K562 treated with DMSO at 1 percent for 4 hours (cell line): ENCODE results near the gene PRKAR2B. TPM values are rescaled to one million over a fixed set of nuclear protein-coding genes. Genes with fewer than 3 reads are reported as not detected.

Experiments
- total RNA-seq: library from RNA; unstranded; fragments of 300-600 nt; gene quantifications from 2 replicates; pipeline ENCODE4 v1.2.3, GENCODE V29; 2022; ENCODE audit not compliant: insufficient read depth

The PRKAR2B gene
- 52.4 and 53.8 TPM in 2 replicates for total RNA-seq

DNA sequence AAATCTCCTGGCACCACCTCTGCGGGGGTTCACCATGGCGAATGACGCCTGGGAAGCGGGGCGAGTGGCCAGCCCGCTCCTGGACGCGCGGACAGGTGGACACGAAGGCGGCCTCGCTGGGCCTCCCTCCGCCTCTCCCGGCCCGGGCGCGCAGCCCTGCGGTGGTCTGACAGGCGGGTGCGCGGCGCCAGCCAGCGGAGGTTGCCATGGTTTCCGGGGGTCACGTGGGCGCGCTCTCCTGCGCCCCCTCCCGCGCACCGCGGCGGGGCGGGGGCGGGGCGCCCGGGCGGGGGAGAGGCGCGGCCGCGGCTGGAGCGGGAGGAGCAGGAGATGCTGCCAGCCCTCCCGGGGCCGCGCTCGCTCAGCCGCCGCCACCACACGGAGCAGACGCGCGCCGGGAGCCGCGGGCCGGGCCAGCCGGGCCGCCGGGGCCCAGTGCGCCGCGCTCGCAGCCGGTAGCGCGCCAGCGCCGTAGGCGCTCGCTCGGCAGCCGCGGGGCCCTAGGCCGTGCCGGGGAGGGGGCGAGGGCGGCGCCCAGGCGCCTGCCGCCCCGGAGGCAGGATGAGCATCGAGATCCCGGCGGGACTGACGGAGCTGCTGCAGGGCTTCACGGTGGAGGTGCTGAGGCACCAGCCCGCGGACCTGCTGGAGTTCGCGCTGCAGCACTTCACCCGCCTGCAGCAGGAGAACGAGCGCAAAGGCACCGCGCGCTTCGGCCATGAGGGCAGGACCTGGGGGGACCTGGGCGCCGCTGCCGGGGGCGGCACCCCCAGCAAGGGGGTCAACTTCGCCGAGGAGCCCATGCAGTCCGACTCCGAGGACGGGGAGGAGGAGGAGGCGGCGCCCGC lies at the start of gene PRKAR2B:
Gene PRKAR2B, plus strand, starts transcription at position 359 of the 848 bp plus-strand sequence. Its CDS starts 203 bp downstream, at position 562.

DNA sequence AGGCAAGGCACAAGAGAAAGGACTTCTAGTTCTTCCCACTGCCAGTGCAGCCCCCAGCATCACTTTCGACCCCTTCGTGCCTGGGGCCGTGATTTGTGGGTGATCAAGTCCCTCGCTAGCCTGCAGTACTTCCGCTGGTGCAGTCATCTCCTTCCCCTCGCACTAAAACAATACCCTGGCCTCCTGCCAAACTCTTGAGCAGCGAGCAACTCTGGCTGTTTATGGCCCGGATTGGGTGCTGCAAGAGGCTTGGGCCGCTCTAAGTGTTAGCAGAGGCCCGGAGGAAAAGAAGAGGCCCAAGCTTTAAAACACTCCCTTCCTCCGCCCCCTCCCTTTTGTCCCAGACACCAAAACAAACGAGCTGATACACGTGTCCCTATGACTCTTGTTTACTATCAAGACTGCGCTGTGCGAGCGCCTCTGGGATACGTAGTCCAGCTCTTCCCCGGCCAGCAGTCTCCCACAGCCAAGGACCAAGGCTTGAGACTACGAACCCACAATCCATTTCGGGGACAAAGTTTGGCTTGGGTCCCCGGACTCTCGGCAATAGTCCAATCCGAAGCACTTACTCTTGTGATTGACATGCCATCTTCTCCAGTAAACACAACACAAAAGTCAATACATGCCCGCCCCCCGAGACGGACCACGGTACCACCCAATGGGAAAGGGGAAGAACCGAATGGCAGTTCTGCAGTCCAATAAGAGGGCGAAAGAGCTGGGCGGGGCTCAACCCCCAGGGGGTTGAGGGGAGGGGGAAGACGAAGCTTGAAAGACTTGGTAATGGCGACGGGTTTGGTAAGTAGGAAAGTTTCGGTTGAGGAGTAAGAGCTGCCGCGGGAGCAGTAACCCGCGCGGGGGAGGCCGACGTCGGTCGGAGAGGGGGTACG lies 124.0 kb downstream of the PRKAR2B start, which contains the start of gene HBP1:
Gene HBP1, plus strand, starts transcription at position 771 of the 887 bp plus-strand sequence. CDS start 10,891 bp downstream, outside the sequence.

Other genes with a start within 250 kb of the PRKAR2B start
- gene PIK3CG, start 179.4 kb upstream of the PRKAR2B start, total RNA-seq, result 18.7 and 22.4 TPM in 2 replicates
- 36.6 TPM in 2 replicates for gene HBP1, start 124.3 kb downstream of the PRKAR2B start, total RNA-seq